ENCODE data around the gene AP3B1. TPM values are rescaled to one million over a fixed set of nuclear protein-coding genes. Genes with fewer than 3 reads are reported as not detected.
A peak's percentile ranks its signal among the peaks of the same experiment; 100 is the strongest.

The AP3B1 gene
- total RNA-seq, 1 donor from 2014 or later = 60.4 TPM

DNA sequence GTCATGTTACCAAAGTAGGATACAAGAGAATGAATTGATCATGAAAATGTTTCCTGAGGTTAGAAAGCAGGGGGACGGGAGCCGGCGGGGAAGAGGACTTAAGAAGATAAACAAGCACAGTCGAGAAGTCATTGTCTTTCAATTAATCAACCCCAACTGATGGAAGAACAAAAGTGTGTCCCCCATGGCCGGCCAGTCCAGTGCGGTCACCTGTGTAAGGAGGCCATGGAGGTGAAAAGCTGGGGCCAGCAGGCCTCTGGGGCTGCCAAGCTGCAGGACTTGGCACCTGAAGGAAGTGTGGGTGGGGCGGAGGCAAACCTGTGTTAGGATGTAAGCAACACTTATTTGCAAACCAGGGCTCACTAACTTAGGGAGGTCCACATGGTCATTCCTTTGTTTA, 295.1 kb downstream of the AP3B1 start:
- Mint-ChIP-seq H3K4me3 (ENCODE audit: unreplicated experiment) (no peak overlapping the region), H3K27ac (ENCODE audit: unreplicated experiment) (no peak overlapping the region), H3K9me3 (ENCODE audit: low read depth) (no peaks in the 10 kb centered on the region), H3K36me3 (ENCODE audit: low read depth) (peaks cover 12% of the 10 kb centered on the region), H3K4me1 (ENCODE audit: low read depth) (peaks cover 16% of the 10 kb centered on the region), H3K27me3 (ENCODE audit: low read depth) (no peaks in the 10 kb centered on the region)
- peak; percentile 75 for DNase-seq (ENCODE audit: low spot score)
- TF ChIP-seq, protein P1, sequence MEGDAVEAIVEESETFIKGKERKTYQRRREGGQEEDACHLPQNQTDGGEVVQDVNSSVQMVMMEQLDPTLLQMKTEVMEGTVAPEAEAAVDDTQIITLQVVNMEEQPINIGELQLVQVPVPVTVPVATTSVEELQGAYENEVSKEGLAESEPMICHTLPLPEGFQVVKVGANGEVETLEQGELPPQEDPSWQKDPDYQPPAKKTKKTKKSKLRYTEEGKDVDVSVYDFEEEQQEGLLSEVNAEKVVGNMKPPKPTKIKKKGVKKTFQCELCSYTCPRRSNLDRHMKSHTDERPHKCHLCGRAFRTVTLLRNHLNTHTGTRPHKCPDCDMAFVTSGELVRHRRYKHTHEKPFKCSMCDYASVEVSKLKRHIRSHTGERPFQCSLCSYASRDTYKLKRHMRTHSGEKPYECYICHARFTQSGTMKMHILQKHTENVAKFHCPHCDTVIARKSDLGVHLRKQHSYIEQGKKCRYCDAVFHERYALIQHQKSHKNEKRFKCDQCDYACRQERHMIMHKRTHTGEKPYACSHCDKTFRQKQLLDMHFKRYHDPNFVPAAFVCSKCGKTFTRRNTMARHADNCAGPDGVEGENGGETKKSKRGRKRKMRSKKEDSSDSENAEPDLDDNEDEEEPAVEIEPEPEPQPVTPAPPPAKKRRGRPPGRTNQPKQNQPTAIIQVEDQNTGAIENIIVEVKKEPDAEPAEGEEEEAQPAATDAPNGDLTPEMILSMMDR (IDR thresholded peaks at IDR 0.05) = no peak

DNA sequence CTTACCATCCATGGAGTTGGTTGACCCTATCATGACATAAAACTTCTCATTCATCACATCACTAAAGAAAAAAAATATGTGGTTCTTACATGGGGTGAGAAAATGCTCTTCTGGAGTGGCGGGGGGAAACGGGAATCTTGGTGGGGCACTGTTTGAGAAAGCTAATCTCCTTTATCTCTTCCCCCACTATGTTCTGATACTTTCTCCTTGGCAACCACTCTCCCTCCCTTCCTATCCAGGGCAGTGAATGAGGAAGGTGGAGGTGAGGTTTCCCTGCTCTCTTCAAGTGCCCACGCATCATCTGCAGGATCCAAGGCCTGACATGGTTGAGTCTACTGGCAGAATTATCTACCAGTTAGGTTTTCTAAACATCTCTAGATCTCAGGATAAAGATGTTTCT, 297.6 kb downstream of the AP3B1 start:
- Mint-ChIP-seq H3K36me3 (ENCODE audit: low read depth) (peaks cover 11% of the 10 kb centered on the region), H3K4me1 (ENCODE audit: low read depth) (peaks cover 21% of the 10 kb centered on the region), H3K27ac (ENCODE audit: unreplicated experiment) (no peak overlapping the region), H3K27me3 (ENCODE audit: low read depth) (no peaks in the 10 kb centered on the region), H3K4me3 (ENCODE audit: unreplicated experiment) (no peak overlapping the region), H3K9me3 (ENCODE audit: low read depth) (no peaks in the 10 kb centered on the region)
- DNase-seq (ENCODE audit: low spot score) = no peak
- TF ChIP-seq, protein P1 (IDR thresholded peaks at IDR 0.05) = no peak

DNA sequence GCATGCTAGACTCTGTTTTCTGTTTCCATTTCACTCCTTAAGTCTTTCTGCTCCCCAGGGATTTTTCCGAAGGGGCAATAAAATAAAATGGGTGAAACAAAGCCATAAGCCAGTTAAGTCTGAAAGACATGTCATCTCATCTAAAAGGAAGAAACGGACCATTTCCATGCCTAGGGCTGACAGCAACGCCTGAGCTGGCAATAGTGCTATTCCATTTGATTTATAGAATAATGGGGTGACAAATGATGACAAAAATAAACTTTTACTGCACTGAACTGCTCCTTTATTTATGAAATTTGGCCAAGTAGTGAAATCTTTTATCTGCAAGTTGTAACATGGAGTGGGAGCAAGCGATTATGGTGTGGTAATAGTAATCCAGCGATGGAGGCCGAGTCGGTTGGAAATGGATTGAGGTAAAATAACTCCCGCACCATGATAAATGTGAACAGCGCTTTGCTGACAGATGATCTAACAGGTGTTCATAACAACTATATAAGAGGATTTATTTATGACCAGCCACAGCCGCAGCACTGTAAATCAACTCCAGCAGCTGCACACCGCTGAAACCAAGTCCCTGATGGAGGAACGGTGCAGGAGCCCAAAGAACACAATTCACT, 298.6 kb downstream of the AP3B1 start:
- no peak overlapping the region for H3K27ac Mint-ChIP-seq (ENCODE audit: unreplicated experiment)

DNA sequence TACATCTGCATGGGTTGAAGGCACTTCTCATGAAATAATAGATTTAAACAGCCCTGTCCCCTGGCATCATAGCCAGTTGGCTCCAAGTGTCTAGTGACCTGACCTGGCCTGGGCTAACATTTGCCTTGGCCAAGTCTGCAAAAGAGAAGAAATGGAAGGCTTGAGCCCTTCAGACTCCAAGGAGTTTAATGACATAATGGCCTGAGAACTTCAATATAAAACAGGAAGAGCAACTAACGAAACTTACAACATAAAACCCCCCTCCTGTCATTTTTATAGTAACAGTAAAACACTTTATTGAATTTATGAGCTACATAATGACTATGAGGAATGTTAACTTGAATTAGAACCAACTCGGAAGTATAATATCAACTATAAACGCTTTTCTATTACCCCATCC, 299.6 kb downstream of the AP3B1 start:
- H3K9me3 Mint-ChIP-seq (ENCODE audit: low read depth) = no peaks in the 10 kb centered on the region
- H3K4me1 Mint-ChIP-seq (ENCODE audit: low read depth) = peaks cover 23% of the 10 kb centered on the region
- no peak overlapping the region for H3K27ac Mint-ChIP-seq (ENCODE audit: unreplicated experiment)
- peaks cover 7% of the 10 kb centered on the region for H3K36me3 Mint-ChIP-seq (ENCODE audit: low read depth)
- H3K27me3 Mint-ChIP-seq (ENCODE audit: low read depth) = no peaks in the 10 kb centered on the region
- TF ChIP-seq, protein P1 (IDR thresholded peaks at IDR 0.05) = no peak
- DNase-seq (ENCODE audit: low spot score) = no peak
- no peak overlapping the region for H3K4me3 Mint-ChIP-seq (ENCODE audit: unreplicated experiment)

More for the DNA sequence above, 298.6 kb downstream of the AP3B1 start:
- DNase-seq (ENCODE audit: low spot score) = no peak
- Mint-ChIP-seq H3K4me3 (ENCODE audit: unreplicated experiment) (no peak overlapping the region), H3K9me3 (ENCODE audit: low read depth) (no peaks in the 10 kb centered on the region), H3K4me1 (ENCODE audit: low read depth) (peaks cover 21% of the 10 kb centered on the region), H3K36me3 (ENCODE audit: low read depth) (peaks cover 11% of the 10 kb centered on the region), H3K27me3 (ENCODE audit: low read depth) (no peaks in the 10 kb centered on the region)
- TF ChIP-seq, protein P1 (IDR thresholded peaks at IDR 0.05) = no peak

DNA sequence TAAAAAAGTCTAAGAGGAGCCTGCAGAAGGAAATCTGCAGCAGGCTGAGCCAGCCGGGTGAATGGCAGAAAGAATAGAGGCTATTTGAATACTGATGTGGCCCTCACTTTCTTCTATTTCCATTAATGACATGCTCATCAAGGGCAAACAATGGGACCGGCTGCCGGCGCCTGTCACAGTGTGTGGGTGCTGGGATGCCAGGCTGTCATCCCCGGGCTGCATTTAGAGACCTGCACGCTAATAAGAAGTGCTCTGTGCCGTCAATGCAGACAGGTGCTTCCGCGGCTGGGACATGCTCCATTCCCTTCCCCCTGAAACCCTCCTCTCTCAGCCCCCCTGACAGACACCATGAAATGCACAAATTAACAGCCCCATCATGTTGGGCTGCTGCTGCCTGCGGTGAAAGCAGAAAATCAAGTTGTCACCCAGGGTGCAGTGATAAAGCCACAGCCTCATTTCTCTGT, 300.6 kb downstream of the AP3B1 start:
- Mint-ChIP-seq H3K27ac (ENCODE audit: unreplicated experiment) (no peak overlapping the region), H3K36me3 (ENCODE audit: low read depth) (peaks cover 4% of the 10 kb centered on the region), H3K4me1 (ENCODE audit: low read depth) (peaks cover 23% of the 10 kb centered on the region), H3K4me3 (ENCODE audit: unreplicated experiment) (no peak overlapping the region), H3K27me3 (ENCODE audit: low read depth) (no peaks in the 10 kb centered on the region), H3K9me3 (ENCODE audit: low read depth) (no peaks in the 10 kb centered on the region)
- TF ChIP-seq, protein P1 (IDR thresholded peaks at IDR 0.05) = no peak
- DNase-seq (ENCODE audit: low spot score) = no peak
